Nucleus accumbens (tissue), 56 donors: ENCODE measurements around the gene PACSIN2.
A peak's percentile ranks its signal among the peaks of the same experiment; 100 is the strongest.
"Not testable (repeated sequence)": the region's sequence is repeated elsewhere in the genome, so short reads cannot be mapped to it uniquely, and the experiment has no call there.

Experiments used
- DNase-seq, 56 donors: peaks; one replicate each; lab custom pipeline; 2025; lab: John Stamatoyannopoulos, UW

PACSIN2 gene

GRCh38 chr22:42932857-42933484, 82.0 kb downstream of the PACSIN2 start:
- no peak for DNase-seq

- DNase-seq: no peak
Measured at GRCh38 chr22:42932197-42932519, 82.8 kb downstream of the PACSIN2 start.

DNA sequence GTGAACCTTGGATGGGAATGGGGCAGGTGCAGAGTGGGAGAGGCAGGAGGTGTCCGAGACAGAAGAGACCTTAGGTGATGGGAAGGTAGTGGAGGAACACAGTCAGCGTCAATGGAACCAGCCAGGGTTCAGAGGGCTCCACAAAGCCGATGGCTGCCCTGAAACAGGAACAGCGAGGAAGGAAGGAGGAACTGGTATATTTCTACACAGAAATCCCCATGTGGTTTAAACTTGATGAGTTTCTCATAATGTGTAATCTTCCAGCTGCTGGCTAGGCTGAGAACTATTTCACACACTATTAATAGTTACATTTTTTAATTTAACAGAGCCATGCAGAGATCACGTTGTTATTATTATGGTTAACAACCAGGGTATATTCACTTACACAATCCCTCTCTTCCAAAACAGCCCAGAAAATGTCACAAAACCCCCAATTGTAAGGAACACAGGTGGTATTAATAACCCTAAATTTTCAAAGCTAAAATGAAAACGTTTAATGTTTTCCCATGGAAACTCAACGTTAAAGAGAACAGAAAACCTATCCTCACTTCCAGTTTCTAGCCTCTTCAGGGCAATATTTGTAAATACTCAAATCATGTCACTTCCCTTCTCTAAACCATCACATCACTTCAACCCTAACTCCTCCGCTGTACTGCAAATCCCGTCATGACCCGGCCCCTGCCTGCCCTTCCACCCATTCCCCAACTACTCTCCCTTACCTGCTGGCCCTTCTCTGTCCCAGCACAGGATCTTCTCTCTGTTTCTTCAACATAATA, 83.3 kb downstream of the PACSIN2 start:
- DNase-seq: no peak

DNA sequence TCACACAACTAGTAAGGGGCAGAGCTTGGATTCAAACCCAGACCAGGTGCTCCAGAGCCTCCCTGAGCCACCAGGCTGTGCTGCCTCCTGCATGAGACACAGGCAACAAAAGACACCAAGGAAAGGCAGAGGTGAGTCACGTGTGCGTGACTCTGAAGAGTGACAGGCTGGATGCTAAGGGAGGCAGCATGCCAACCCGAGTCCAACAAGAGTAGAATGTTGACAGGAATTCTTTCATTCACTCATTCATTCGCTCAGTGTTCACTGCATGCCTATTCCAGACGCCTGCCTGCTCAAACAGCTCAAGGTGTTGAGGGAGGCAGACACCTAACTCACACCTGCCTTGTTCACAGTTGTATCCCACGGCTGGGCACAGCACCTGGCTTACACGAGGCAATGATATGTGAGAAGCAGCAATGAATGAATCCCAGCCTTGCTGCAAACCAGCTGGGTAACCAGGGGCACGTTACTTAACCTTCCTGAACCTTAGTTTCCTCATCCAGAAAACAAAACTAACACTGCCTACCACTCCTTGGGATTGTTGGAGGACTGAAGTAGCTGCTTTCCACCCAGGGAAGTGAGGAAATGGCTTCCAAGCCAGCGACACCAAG, 84.0 kb downstream of the PACSIN2 start:
- DNase-seq: no peak

DNA sequence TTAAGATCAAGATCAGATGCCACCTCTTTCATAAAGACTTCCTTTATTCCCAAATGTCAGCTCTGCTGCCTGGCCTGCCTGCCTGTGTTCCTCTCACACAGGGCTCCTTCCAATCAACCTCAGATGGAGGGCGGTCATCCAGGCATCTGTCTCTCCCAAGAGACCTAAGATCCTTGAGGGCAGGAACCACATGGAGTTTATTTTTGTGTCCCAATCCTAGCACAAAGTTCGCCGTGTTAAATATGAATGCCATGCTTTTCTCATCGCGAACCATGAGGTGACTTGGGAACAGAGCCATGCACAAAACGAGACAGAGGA, 85.2 kb downstream of the PACSIN2 start:
- no peak for DNase-seq

GRCh38 chr22:42928969-42929837, 85.7 kb downstream of the PACSIN2 start:
- DNase-seq: peak in 2 of 56 donors; percentile 11 to 20

GRCh38 chr22:42927966-42928365, 87.0 kb downstream of the PACSIN2 start:
- DNase-seq: no peak

GRCh38 chr22:42926768-42927167, 88.2 kb downstream of the PACSIN2 start:
- DNase-seq: no peak

DNA sequence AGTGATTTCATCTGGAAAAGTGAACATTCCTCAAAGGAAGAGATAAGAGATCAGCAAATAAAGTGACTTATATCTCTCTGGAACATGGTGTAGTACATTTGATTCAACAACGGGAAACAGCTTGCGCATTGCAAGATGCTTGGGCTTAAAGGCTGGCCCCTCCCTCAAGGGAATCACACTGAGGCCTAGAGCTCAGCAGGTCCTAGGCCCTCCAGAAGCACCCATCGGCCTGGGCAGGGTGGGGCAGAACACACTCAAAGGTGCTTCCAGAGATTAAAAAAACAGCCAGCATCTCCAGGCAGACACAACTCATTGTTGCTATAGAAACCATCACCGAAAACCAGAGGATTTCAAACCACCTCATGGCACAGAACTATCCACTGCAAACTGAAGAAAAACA, 88.8 kb downstream of the PACSIN2 start:
- no peak for DNase-seq

DNA sequence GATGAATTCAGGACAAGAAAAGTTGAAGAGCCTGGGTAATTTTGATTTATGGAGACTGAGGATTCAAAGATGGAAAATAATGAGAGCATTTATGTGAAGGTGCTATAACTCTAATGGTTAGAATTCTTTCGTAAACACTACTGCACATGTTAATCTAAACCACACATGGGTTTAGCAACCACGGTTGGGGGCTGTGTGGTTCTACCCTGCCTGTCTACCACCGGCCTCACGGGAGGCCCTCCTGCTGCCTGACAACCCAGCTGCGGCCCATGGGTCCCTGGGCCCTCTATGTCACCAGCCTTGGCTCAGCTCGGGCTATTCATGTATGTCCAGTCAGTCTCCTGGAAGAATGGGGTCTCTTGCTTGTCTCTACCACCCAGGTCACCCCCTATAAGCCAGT, 89.4 kb downstream of the PACSIN2 start:
- no peak for DNase-seq

GRCh38 chr22:42925031-42925430, 89.9 kb downstream of the PACSIN2 start:
- DNase-seq: not testable (repeated sequence)

- DNase-seq: no peak
Measured at GRCh38 chr22:42924436-42924835, 90.5 kb downstream of the PACSIN2 start.

DNA sequence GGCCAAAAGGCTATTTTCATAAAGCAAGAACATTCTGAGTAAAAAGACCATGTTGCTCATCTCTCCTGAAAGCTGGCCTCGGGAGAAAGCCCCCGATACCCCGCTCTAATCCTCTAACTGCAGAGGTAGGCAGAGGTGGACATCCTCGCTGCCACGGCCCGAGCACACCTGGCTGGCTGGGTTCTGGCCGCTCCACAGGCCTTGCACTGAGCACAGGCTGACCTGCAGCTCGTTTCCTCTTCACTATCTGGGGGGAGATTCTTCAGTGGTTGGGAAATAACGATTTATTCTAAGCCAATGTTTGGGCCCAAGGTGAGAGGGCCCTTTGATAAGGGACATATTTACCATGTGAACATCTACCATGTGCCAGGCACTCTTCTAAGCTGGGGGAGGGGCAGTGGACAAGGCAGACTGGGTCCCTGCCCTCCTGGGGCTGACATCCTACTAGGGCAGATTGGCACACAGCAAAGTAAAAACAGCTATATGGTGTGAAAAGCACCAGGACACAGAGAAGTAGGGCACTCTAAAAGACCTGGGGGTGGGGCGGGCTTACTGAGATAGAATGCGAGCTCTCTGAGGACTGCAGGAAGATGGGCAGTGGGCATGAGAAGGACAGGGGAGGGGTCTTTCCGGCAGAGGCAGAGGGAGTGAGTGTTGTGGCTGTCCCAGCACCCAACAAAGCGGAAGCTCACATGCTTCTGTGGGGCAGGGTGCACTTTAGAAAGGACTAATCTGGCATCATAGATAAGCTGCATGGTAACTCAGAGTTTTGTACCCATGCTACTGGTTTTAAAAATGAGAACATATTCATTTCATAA, 92.4 kb downstream of the PACSIN2 start:
- DNase-seq: no peak

DNA sequence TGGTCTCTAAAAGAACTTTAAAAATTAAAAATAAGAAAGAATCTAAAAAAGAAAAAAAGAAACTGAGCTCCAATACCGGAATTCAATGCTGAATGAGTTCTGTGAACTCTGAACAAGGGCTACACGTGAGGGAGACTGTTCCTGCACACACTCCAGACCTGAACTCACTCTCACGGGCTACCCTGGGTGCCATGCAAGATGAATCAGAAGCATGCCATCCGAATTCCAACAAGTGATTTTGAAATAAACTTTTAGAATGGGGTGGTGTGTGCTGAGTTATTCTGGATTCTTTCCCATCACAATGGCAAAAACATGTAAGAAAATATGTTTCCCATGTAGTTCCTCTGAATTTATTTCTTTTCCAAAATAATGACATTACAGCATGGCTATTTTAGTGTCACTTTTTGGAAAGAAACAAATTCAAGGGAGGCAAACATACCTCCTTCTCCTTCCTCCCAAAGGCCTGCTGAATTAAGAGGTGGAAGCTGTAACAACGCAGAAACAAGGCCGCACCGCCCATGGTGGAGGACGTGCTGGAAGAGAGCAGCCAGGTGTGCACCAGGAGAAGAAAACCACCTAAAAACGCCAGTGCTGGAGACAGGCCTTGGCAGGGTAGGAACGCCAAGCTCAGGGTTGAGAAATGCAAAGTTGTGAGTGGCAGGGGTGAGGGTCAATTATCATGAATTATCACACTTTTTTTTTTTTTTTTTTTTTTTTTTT, 94.7 kb downstream of the PACSIN2 start:
- no peak for DNase-seq

DNA sequence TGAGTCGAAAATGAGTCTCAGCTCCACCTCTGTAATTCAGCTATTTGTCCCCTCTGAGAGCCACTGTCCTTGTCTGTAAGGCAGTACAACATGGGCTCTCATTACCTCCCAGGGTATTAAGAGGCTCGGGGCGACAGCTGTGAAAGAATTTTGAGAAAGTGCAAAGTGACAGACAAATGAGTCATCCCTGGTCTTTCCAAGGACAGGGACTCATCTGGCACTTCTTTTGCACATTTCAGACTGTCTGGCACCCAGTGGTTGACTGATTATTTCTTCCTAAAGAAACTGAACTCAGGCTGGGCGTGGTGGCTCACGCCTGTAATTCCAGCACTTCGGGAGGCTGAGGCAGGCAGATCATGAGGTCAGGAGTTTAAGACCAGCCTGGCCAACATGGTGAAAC, 95.8 kb downstream of the PACSIN2 start:
- no peak for DNase-seq

DNA sequence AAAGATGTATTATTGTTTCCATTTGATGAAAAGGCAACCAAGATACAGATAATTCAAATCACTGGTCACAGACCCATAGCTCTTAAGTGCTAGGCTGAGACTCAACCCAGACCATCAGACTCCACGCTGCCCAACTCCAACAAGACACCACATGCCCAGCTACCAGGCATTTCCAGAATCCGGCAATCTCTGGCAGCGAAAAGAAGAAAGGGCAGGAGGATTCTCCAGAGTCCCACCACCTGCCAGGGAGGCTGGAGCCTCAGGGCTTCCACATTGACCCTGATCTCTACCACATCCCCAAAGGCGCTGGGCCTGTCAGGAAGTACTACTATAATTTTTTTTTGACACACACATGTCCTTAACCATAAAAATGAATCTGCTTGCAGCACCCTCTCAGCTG, 96.4 kb downstream of the PACSIN2 start:
- DNase-seq: no peak

DNA sequence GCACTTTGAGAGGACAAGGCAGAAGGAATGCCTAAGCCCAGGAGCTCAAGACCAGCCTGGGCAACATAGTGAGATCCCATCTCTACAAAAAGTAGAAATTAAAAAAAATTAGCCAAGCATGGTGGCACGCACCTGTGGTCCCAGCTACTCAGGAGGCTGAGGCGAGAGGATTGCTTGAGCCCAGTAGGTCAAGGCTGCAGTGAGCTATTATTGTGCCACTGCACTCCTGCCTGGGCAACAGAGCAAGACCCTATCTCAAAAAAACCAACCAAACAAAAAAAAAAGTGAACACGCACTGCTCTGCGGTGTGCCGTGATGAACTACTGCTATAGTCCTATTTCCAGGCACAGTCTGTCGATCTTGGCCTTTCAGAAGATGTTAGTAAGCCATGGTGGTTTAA, 97.6 kb downstream of the PACSIN2 start:
- not testable (repeated sequence) for DNase-seq

DNA sequence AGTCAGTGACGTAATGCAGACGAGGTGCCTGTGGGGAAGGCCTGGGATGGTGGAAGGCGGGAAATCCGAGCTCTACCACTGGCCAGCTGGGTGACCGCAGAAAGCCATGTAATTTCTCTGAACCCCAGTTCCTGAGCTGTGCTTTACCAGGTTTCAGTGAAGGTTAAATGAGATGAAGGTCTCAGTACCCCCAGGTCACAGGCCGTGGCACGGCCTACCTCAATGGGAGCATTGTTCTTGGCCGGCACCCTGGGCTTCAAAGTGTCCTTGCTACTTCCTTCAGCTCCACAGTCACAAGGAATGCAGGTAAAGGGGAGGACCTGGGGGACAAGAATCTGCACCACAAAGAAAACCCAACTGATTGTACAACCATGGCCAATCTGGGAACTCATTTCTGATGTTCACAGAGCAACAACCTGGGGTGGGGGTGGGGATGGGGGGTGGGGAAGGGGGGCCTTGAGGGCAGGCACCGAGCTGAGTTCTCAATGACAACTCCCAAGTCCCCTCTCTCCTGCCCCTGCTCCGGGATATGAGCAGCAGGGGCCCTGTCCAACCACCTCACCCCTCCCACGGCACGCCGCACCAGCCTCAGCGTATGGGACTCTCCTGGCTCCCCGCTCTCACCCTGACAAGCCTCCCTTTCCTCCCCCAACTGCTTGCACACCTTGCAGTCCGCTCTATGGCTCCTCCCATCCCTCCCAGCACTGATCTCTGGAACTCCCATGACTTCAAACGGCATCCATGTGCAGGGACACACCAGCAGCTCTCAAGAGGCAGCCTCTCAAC, 98.8 kb downstream of the PACSIN2 start:
- no peak for DNase-seq

DNA sequence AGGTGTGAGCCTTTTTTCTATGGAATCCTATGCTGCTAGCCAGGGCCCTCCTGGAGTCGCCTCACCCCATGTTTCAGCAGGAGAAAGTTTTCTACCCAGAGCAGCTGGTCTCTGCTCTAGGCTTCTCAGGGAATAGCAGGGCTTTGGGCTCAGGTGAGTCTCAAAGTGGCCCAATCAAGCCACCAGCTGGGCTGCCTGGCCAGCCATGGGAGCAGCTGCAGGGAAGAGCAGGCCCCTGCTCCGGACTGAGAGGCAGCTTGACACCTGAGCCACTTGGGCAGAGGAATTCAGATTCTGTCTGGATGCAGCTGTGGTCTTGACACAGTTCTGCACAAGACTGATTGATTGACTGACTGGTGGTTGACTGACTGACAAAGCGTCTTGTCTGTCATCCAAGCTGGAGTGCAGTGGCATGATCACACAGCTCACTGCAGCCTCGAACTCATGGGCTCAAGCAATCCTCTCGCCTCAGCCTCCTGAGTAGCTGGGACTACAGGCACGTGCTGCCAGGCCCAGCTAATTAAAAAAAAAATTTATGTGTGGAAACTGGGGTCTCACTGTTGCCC, 100.4 kb downstream of the PACSIN2 start:
- DNase-seq: no peak
